Naive thymus-derived CD4-positive, alpha-beta T cell (primary cell): ENCODE results near the gene SNCG. TPM values are rescaled to one million over a fixed set of nuclear protein-coding genes. Genes with fewer than 3 reads are reported as not detected.
A peak's percentile ranks its signal among the peaks of the same experiment; 100 is the strongest.
"Not testable (repeated sequence)": the region's sequence is repeated elsewhere in the genome, so short reads cannot be mapped to it uniquely, and the experiment has no call there.

Source experiments
- ATAC-seq: fragments of 150-1000 bp; cut with Tn5 transposase; 2 replicates; pipeline ENCODE4 v1.10.0; 2021; ENCODE audit warnings: mild to moderate bottlenecking, moderate library complexity
- CTCF ChIA-PET: fragments of 350-600 bp; sonication (Branson Sonifier 250); formaldehyde crosslinking; loops from one replicate; lab custom pipeline; 2021; ENCODE audit warnings: antibody characterized with exemption; lab: Charles Lee
- POLR2A ChIA-PET: fragments of 350-600 bp; sonication (Branson Sonifier 250); formaldehyde crosslinking; loops from one replicate; lab custom pipeline; 2021; ENCODE audit warnings: antibody characterized with exemption, inconsistent platforms; lab: Charles Lee
- DNase-seq, 9 donors: peaks; one replicate each; pipeline versions ENCODE4 v3.0.0 to v3.0.0-alpha.2; 2020 to 2022; ENCODE audit warnings: mixed read lengths in 1 of 9
- H3K27ac ChIP-seq: one replicate; pipeline ENCODE4 v1.7.0; 2013; ENCODE audit warnings: mild to moderate bottlenecking, low read depth, low read length, moderate library complexity
- H3K27me3 ChIP-seq, 2 donors: one replicate each; pipeline ENCODE4 v1.7.0; 2013; ENCODE audit warnings: low read length in 2 of 2, mild to moderate bottlenecking in 2 of 2, moderate library complexity in 2 of 2; ENCODE audit not compliant: control insufficient read depth in 2 of 2, insufficient read depth in 2 of 2
- H3K36me3 ChIP-seq, 3 experiments: 1 replicate in 2 of 3; 2 replicates in 1 of 3; pipeline ENCODE4 v1.7.0; 2013; ENCODE audit warnings: low read length in 3 of 3, mild to moderate bottlenecking in 3 of 3, moderate library complexity in 1 of 3; ENCODE audit not compliant: insufficient read depth in 3 of 3, control insufficient read depth in 2 of 3
- H3K4me1 ChIP-seq, 2 donors: one replicate each; pipeline ENCODE4 v1.7.0; 2013; ENCODE audit warnings: low read length in 2 of 2, mild to moderate bottlenecking in 2 of 2, moderate library complexity in 1 of 2; ENCODE audit not compliant: control insufficient read depth in 2 of 2, insufficient read depth in 2 of 2
- H3K4me3 ChIP-seq: 2 replicates; pipeline ENCODE4 v1.7.0; 2013; ENCODE audit warnings: mild to moderate bottlenecking, low read length
- H3K9me3 ChIP-seq, 3 experiments: 1 replicate in 2 of 3; 2 replicates in 1 of 3; pipeline ENCODE4 v1.7.0; 2013; ENCODE audit warnings: low read length in 3 of 3; ENCODE audit not compliant: control insufficient read depth in 2 of 3
- H3K27ac Mint-ChIP-seq, 9 donors: one replicate each; pipeline ENCODE4 v1.8.0; 2020 to 2022; ENCODE audit warnings: mixed read lengths in 9 of 9, mild to moderate bottlenecking in 8 of 9, moderate library complexity in 5 of 9, inconsistent platforms in 2 of 9
- H3K27me3 Mint-ChIP-seq, 5 donors: one replicate each; pipeline ENCODE4 v1.8.0; 2021 to 2022; ENCODE audit warnings: mixed read lengths in 5 of 5, mild to moderate bottlenecking in 1 of 5
- H3K36me3 Mint-ChIP-seq, 5 donors: one replicate each; pipeline ENCODE4 v1.8.0; 2020 to 2022; ENCODE audit warnings: mixed read lengths in 5 of 5, mild to moderate bottlenecking in 3 of 5, inconsistent platforms in 1 of 5
- H3K4me1 Mint-ChIP-seq, 7 donors: one replicate each; pipeline ENCODE4 v1.8.0; 2020 to 2022; ENCODE audit warnings: mixed read lengths in 7 of 7, mild to moderate bottlenecking in 3 of 7, inconsistent platforms in 1 of 7
- H3K4me3 Mint-ChIP-seq, 10 donors: one replicate each; pipeline ENCODE4 v1.8.0; 2020 to 2022; ENCODE audit warnings: mild to moderate bottlenecking in 10 of 10, mixed read lengths in 10 of 10, moderate library complexity in 6 of 10, inconsistent platforms in 2 of 10
- H3K9me3 Mint-ChIP-seq, 11 donors: one replicate each; pipeline ENCODE4 v1.8.0; 2020 to 2022; ENCODE audit warnings: mixed read lengths in 11 of 11, mild to moderate bottlenecking in 4 of 11, inconsistent platforms in 1 of 11, moderate library complexity in 1 of 11
- intact Hi-C, 2 donors: fragments of 100-400 bp; cut with micrococcal nuclease; formaldehyde crosslinking; loops; one replicate each; pipeline ENCODE4 v1.15.1; 2023
- polyA plus RNA-seq, 2 donors: library from polyadenylated mRNA; unstranded; fragments of 300-500 nt; fragmentation: Illumina TruSeq; gene quantifications; one replicate each; pipeline ENCODE4 v1.2.3, GENCODE V29; 2021
- total RNA-seq, 6 experiments: library from RNA in 5 of 6; stranded (reverse) in 5 of 6; gene quantifications; 1 replicate in 5 of 6; 2 replicates in 1 of 6; pipeline ENCODE4 v1.2.3 and lab custom pipeline; 2021 to 2026

The SNCG gene
- total and polyA plus RNA-seq, 7 experiments from 2014 or later, result 0.45 TPM; not detected in 6

DNA sequence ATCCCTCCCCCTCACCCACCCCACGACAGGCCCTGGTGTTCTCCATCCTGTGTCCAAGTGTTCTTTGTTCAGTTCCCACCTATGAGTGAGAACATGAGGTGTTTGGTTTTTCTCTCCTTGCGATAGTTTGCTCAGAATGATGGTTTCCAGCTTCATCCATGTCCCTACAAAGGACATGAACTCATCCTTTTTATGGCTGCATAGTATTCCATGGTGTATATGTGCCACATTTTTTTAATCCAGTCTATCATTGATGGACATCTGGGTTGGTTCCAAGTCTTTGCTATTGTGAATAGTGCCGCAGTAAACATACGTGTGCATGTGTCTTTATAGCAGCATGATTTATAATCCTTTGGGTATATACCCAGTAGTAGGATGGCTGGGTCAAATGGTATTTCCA, 26.1 kb downstream of the SNCG start:
- H3K9me3 ChIP-seq, H3K27ac ChIP-seq, H3K4me1 Mint-ChIP-seq, H3K4me3 Mint-ChIP-seq, CTCF ChIA-PET, intact Hi-C loops, H3K4me1 ChIP-seq, H3K4me3 ChIP-seq, H3K27me3 ChIP-seq, H3K27ac Mint-ChIP-seq, H3K9me3 Mint-ChIP-seq, H3K36me3 Mint-ChIP-seq, ATAC-seq, H3K36me3 ChIP-seq, POLR2A ChIA-PET, DNase-seq: not testable (repeated sequence)
- peaks cover 0 to 55% (median 6%) of the 10 kb centered on the region in 5 donors for H3K27me3 Mint-ChIP-seq

DNA sequence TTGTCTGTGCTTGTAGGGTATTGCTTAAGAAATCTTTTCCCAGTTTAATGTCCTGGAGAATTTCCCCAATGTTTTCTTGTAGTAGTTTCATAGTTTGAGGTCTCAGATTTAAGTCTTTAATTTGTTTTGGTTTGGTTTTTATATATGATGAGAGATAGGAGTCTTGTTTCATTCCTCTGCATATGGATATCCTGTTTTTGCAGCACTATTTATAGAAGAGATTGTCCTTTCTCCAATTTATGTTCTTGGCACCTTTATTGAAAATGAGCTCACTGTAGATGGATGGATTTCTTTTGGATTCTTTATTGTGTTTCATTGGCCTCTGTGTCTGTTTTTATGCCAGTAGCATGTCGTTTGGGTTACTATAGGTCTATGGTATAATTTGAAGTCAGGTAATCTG, 30.1 kb downstream of the SNCG start:
- Histone ChIP-seq H3K4me1 (no peaks in the 10 kb centered on the region), H3K4me3 (no peak overlapping the region), H3K27me3 (no peaks in the 10 kb centered on the region), H3K9me3 (no peaks in the 10 kb centered on the region), H3K36me3 (no peaks in the 10 kb centered on the region), H3K27ac (no peak overlapping the region)
- H3K27me3 Mint-ChIP-seq, result peaks cover 6 to 43% (median 18%) of the 10 kb centered on the region in 5 donors
- POLR2A ChIA-PET, result no interaction called here
- intact Hi-C loops, result no loop called here
- no peak for DNase-seq
- CTCF ChIA-PET, result interaction anchor here (1.4 kb wide), 1 partner anchor 51 kb away, joined by 3 read pairs; no protein-coding TSS in a partner anchor
- no peak overlapping the region for H3K4me3 Mint-ChIP-seq
- H3K9me3 Mint-ChIP-seq, result peaks cover 0 to 2% (median 0%) of the 10 kb centered on the region in 11 donors
- no peak for ATAC-seq
- H3K4me1 Mint-ChIP-seq, result no peaks in the 10 kb centered on the region
- no peak overlapping the region for H3K27ac Mint-ChIP-seq
- peaks cover 0 to 3% (median 0%) of the 10 kb centered on the region in 5 donors for H3K36me3 Mint-ChIP-seq

DNA sequence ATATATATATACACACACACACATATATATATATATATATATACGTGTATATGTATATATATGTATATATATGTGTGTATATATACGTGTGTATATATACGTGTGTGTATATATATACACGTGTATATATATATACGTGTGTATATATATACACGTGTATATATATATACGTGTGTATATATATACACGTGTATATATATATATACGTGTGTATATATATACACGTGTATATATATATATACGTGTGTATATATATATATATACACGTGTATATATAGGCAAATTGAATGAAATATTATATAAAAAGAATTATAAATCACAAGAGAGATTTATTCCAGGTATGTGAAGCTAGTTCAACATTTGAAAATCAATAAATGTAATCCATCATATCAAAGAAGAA, 33.0 kb downstream of the SNCG start:
- H3K27ac ChIP-seq, H3K27me3 ChIP-seq, H3K36me3 Mint-ChIP-seq, H3K9me3 ChIP-seq, intact Hi-C loops, H3K9me3 Mint-ChIP-seq, H3K4me3 ChIP-seq, CTCF ChIA-PET, H3K27ac Mint-ChIP-seq, POLR2A ChIA-PET, H3K4me1 Mint-ChIP-seq, DNase-seq, H3K36me3 ChIP-seq, H3K4me3 Mint-ChIP-seq, H3K4me1 ChIP-seq, ATAC-seq: not testable (repeated sequence)
- H3K27me3 Mint-ChIP-seq, result peaks cover 6 to 39% (median 18%) of the 10 kb centered on the region in 5 donors

DNA sequence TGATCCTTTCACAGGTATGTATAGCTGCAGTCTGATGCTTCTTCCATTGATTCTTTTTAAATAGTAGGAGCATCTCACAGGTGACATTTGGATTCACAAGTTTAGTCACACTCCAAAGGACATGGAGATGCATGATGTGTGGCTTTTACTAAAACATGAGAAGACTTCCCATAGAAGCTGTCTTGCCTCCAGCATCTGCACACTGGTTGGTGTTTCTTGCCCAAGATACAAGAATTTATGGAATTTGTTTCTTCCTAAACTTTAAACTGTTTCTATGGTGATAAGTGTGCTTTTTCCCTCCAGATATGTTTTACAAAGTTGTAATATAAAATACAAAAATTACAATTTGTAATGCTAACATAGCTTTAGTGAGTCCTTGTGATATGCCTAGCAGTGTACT, 34.1 kb downstream of the SNCG start:
- Histone ChIP-seq H3K27ac (no peak overlapping the region), H3K36me3 (no peaks in the 10 kb centered on the region), H3K9me3 (no peaks in the 10 kb centered on the region), H3K27me3 (no peaks in the 10 kb centered on the region), H3K4me3 (no peak overlapping the region), H3K4me1 (no peaks in the 10 kb centered on the region)
- no peak for ATAC-seq
- no peak for DNase-seq
- Mint-ChIP-seq H3K9me3 (no peaks in the 10 kb centered on the region), H3K27me3 (peaks cover 6 to 38% (median 18%) of the 10 kb centered on the region in 5 donors), H3K4me1 (no peaks in the 10 kb centered on the region), H3K4me3 (no peak overlapping the region), H3K27ac (no peak overlapping the region), H3K36me3 (no peaks in the 10 kb centered on the region)
- POLR2A ChIA-PET, result no interaction called here
- intact Hi-C loops, result no loop called here
- CTCF ChIA-PET, result no interaction called here

DNA sequence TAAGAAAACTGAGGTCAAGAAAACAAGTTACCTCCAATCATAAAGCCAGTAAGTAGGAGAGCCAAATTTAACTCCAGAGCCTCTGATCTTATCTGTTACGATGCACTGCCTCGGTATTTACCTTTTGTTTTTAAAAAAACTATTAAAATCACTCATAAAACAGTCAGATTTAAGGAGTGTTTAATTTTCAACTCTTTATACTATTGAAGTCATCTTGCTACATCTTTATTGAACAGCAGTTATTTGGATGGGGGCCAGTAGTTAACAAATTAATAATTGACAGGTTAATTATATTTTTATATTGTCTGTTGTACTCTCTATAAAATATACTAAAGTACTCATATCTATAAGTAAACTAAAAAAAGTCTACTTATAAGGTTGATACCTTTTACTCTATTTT, 34.5 kb downstream of the SNCG start:
- H3K4me1 ChIP-seq, result no peaks in the 10 kb centered on the region
- no peaks in the 10 kb centered on the region for H3K4me1 Mint-ChIP-seq
- H3K36me3 ChIP-seq, result no peaks in the 10 kb centered on the region
- DNase-seq (no peak), ATAC-seq (no peak)
- intact Hi-C loops, result no loop called here
- no peak overlapping the region for H3K27ac ChIP-seq
- no peak overlapping the region for H3K4me3 Mint-ChIP-seq
- H3K36me3 Mint-ChIP-seq, result no peaks in the 10 kb centered on the region
- CTCF ChIA-PET, result no interaction called here
- H3K27me3 ChIP-seq, result no peaks in the 10 kb centered on the region
- POLR2A ChIA-PET, result no interaction called here
- H3K9me3 ChIP-seq, result no peaks in the 10 kb centered on the region
- H3K4me3 ChIP-seq, result no peak overlapping the region
- H3K9me3 Mint-ChIP-seq, result no peaks in the 10 kb centered on the region
- no peak overlapping the region for H3K27ac Mint-ChIP-seq
- peaks cover 6 to 36% (median 18%) of the 10 kb centered on the region in 5 donors for H3K27me3 Mint-ChIP-seq

DNA sequence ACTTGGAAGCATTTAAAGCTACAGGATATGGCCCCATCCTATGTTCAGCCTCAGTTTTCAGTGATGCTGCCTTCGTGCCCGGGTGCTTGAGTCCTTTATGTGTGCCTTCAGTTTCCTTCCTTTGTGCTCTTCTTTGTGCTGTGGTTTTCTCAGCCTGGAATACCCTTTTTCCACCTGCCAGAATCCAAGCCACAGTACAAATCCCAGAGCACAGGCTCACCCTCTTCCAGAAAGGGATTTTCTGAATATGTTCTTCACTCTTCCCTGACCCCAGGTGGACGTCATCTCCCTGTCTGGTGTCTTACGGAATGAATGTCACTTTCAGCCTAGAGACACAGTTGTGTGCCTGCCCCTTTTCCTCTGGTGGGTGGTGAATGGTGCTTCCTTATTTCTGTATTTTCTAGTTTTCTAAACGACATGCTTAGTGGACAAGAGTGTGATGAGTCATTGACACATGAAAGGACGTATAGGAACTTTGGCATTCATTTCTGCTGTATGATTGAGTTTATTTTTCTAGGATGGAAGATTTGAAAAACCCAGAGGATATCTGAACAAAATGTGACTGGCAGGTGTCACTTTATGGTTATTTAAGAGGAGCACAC, 41.5 kb downstream of the SNCG start:
- intact Hi-C loops, CTCF ChIA-PET, H3K4me3 Mint-ChIP-seq, H3K36me3 Mint-ChIP-seq, H3K9me3 ChIP-seq, H3K27ac ChIP-seq, H3K36me3 ChIP-seq, H3K4me1 ChIP-seq, DNase-seq, H3K27me3 ChIP-seq, H3K27me3 Mint-ChIP-seq, POLR2A ChIA-PET, H3K9me3 Mint-ChIP-seq, H3K4me1 Mint-ChIP-seq, H3K27ac Mint-ChIP-seq, H3K4me3 ChIP-seq: not testable (repeated sequence)
- peak; percentile 52 for ATAC-seq

DNA sequence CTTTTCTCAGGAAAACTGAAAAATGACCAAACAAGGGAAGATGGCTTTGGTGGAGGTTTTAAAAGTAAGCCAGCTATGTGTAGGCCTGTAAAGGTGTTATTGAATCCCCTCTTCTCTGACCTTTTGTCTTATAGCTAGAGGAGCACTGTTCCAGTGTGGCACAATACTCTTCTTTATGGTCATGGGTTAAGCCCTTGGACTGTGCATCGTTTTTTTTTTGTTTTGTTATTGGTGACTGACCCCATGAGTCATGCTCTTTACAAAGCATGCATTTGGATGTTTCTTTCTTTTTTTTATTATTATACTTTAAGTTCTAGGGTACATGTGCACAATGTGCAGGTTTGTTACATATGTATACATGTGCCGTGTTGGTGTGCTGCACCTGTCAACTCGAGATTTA, 42.1 kb downstream of the SNCG start:
- POLR2A ChIA-PET, result no interaction called here
- H3K4me1 ChIP-seq, result no peaks in the 10 kb centered on the region
- Mint-ChIP-seq H3K9me3 (no peaks in the 10 kb centered on the region), H3K27ac (no peak overlapping the region), H3K27me3 (peaks cover 0 to 7% (median 0%) of the 10 kb centered on the region in 5 donors), H3K36me3 (no peaks in the 10 kb centered on the region), H3K4me1 (no peaks in the 10 kb centered on the region), H3K4me3 (no peak overlapping the region)
- no peaks in the 10 kb centered on the region for H3K27me3 ChIP-seq
- H3K4me3 ChIP-seq, result no peak overlapping the region
- ATAC-seq (peak; percentile 29), DNase-seq (no peak)
- no peak overlapping the region for H3K27ac ChIP-seq
- intact Hi-C loops, result no loop called here
- H3K36me3 ChIP-seq, result no peaks in the 10 kb centered on the region
- CTCF ChIA-PET, result no interaction called here
- H3K9me3 ChIP-seq, result no peaks in the 10 kb centered on the region
